ENCODE data around the gene PRRT3. TPM values are rescaled to one million over a fixed set of nuclear protein-coding genes. Genes with fewer than 3 reads are reported as not detected.
"Not testable (repeated sequence)": the region's sequence is repeated elsewhere in the genome, so short reads cannot be mapped to it uniquely, and the experiment has no call there.

PRRT3 gene
- total and polyA plus RNA-seq, 2 of the 4 experiments (the other 2 are of a cell fraction): 0.72 to 4.2 TPM

DNA sequence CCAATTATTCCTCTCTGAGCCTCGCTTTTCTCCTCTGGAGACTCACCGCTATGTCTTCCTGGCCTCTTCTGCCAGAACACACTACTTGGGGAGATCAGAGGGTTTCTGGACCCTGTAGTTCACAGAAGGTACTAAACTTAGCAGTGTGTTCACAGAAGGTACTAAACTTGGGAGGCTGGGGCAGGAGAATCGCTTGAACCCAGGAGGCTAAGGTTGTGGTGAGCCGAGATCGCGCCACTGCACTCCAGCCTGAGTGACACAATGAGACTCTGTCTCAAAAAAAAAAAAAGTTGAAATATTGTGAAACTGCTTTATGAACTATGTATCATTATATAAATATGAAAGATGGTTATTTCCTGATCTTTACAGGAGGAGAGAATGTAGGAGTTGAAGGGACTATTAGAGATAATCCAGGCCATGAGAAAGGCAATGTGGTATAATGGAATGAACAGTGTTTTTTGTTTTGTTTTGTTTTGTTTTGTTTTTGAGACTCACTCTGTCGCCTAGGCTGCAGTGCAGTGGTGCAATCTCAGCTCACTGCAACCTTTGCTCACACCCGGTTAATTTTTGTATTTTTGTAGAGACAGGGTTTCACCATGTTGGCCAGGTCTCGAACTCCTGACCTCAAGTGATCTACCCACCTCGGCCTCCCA lies 55.3 kb downstream of the PRRT3 start:
- intact Hi-C loops (cut with micrococcal nuclease); in situ Hi-C loops (cut with MboI; ENCODE audit: low sequenced_read_pairs); H3K4ac ChIP-seq (ENCODE audit: low read depth, low read length); ATAC-seq (ENCODE audit: low read depth); dilution Hi-C loops (cut with HindIII; ENCODE audit: low sequenced_read_pairs, unreplicated experiment); CTCF ChIA-PET; H2AFZ ChIP-seq (replicated peaks; ENCODE audit: low read length, poor library complexity); H2AK5ac ChIP-seq (ENCODE audit: low read depth, low read length); H3K4me1 ChIP-seq (ENCODE audit: control insufficient read depth, insufficient read depth, low read length); H4K5ac ChIP-seq (ENCODE audit: low read depth, low read length); H2BK20ac ChIP-seq (ENCODE audit: low read depth, low read length); H4K20me1 ChIP-seq (ENCODE audit: insufficient read depth, low read length); H2BK5ac ChIP-seq (ENCODE audit: low read depth, low read length, poor library complexity, severe bottlenecking); H3K9ac ChIP-seq (ENCODE audit: low read depth, low read length); H4K91ac ChIP-seq (ENCODE audit: insufficient read depth, low read depth, low read length); DNase-seq; H3K18ac ChIP-seq (ENCODE audit: low read depth, low read length); H2BK120ac ChIP-seq (ENCODE audit: low read depth, low read length); H3K23ac ChIP-seq (ENCODE audit: low read depth, low read length); H3K9me3 ChIP-seq (ENCODE audit: control insufficient read depth, insufficient read depth, low read length); H2AK9ac ChIP-seq (replicated peaks; ENCODE audit: low read depth, low read length, poor library complexity); H3K56ac ChIP-seq (ENCODE audit: extremely low read depth, insufficient read depth, low read length); H3K27me3 ChIP-seq (ENCODE audit: control insufficient read depth, insufficient read depth, low read length); H4K8ac ChIP-seq (ENCODE audit: low read depth in 2 of 2, low read length in 2 of 2); H3K27ac ChIP-seq (ENCODE audit: insufficient read depth, low read length); H2BK15ac ChIP-seq (ENCODE audit: low read depth, low read length); POLR2A ChIA-PET (ENCODE audit: unreplicated experiment); H3K4me2 ChIP-seq (ENCODE audit: low read depth, low read length); BruUV-seq (replicated peaks); H3K4me3 ChIP-seq (ENCODE audit: insufficient read depth, low read depth, low read length); H3K14ac ChIP-seq (replicated peaks; ENCODE audit: low read depth, low read length): not testable (repeated sequence)
- Histone ChIP-seq H3K36me3 (ENCODE audit: control insufficient read depth, insufficient read depth, low read length) (peaks cover 15% of the 10 kb centered on the region), H3K9me1 (ENCODE audit: insufficient read depth, low read length) (peaks cover 13% of the 10 kb centered on the region), H3K79me1 (ENCODE audit: low read depth in 1 of 2, low read length in 2 of 2) (peaks cover 26 to 48% of the 10 kb centered on the region in 2 experiments)
- 0 out of 2 replicates have a peak, but pooled peaks have one; percentile 27 for TF ChIP-seq CEBPB (IDR thresholded peaks at IDR 0.05; ENCODE audit: low read depth, low read length)
- WGBS, 2 experiments (ENCODE audit: extremely low coverage in 2 of 2, insufficient read length in 1 of 2): 100% methylated on average over 1 of the region's 10 CpGs; no CpG with 5 or more reads in 1 of the 2 experiments

DNA sequence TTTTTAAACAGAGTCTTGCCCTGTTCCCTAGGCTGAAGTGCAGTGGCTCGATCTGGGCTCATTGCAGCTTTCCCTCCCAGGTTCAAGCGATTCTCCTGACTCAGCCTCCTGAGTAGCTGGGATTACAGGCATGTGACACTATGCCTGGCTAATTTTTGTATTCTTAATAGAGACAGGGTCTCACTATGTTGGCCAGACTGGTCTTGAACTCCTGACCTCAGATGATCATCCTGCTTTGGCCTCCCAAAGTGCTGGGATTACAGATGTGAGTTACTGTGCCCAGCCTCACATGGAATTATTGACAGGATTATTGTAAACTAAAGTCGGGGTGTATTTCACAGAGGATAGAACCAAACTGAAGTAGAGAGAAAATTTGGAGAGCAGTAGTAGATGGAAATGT lies 56.5 kb downstream of the PRRT3 start:
- CTCF ChIA-PET; dilution Hi-C loops (cut with HindIII; ENCODE audit: low sequenced_read_pairs, unreplicated experiment); H3K23ac ChIP-seq (ENCODE audit: low read depth, low read length); H4K8ac ChIP-seq (ENCODE audit: low read depth in 2 of 2, low read length in 2 of 2); ATAC-seq (ENCODE audit: low read depth); H2BK15ac ChIP-seq (ENCODE audit: low read depth, low read length); H3K56ac ChIP-seq (ENCODE audit: extremely low read depth, insufficient read depth, low read length); H4K20me1 ChIP-seq (ENCODE audit: insufficient read depth, low read length); H3K4ac ChIP-seq (ENCODE audit: low read depth, low read length); BruUV-seq (replicated peaks); POLR2A ChIA-PET (ENCODE audit: unreplicated experiment); DNase-seq; H3K27me3 ChIP-seq (ENCODE audit: control insufficient read depth, insufficient read depth, low read length); H4K91ac ChIP-seq (ENCODE audit: insufficient read depth, low read depth, low read length); H2AK9ac ChIP-seq (replicated peaks; ENCODE audit: low read depth, low read length, poor library complexity); H3K14ac ChIP-seq (replicated peaks; ENCODE audit: low read depth, low read length); in situ Hi-C loops (cut with MboI; ENCODE audit: low sequenced_read_pairs); H2AFZ ChIP-seq (replicated peaks; ENCODE audit: low read length, poor library complexity); H3K4me1 ChIP-seq (ENCODE audit: control insufficient read depth, insufficient read depth, low read length); intact Hi-C loops (cut with micrococcal nuclease); H2BK120ac ChIP-seq (ENCODE audit: low read depth, low read length); H2BK20ac ChIP-seq (ENCODE audit: low read depth, low read length); H3K4me2 ChIP-seq (ENCODE audit: low read depth, low read length); H3K9me3 ChIP-seq (ENCODE audit: control insufficient read depth, insufficient read depth, low read length); H2BK5ac ChIP-seq (ENCODE audit: low read depth, low read length, poor library complexity, severe bottlenecking); H3K4me3 ChIP-seq (ENCODE audit: insufficient read depth, low read depth, low read length); H4K5ac ChIP-seq (ENCODE audit: low read depth, low read length); H3K9ac ChIP-seq (ENCODE audit: low read depth, low read length); H3K27ac ChIP-seq (ENCODE audit: insufficient read depth, low read length); H2AK5ac ChIP-seq (ENCODE audit: low read depth, low read length); H3K18ac ChIP-seq (ENCODE audit: low read depth, low read length): not testable (repeated sequence)
- peaks cover 15% of the 10 kb centered on the region for H3K36me3 ChIP-seq (ENCODE audit: control insufficient read depth, insufficient read depth, low read length)
- 90% methylated on average over 3 of the region's 3 CpGs; no CpG with 5 or more reads in 1 of the 2 experiments for WGBS, 2 experiments (ENCODE audit: extremely low coverage in 2 of 2, insufficient read length in 1 of 2)
- peaks cover 13% of the 10 kb centered on the region for H3K9me1 ChIP-seq (ENCODE audit: insufficient read depth, low read length)
- peaks cover 26 to 58% of the 10 kb centered on the region in 2 experiments for H3K79me1 ChIP-seq (ENCODE audit: low read depth in 1 of 2, low read length in 2 of 2)
